ENCODE measurements around the gene CSRP3.

Gene CSRP3

GRCh38 chr11:19201737-19202605 is at the start of gene CSRP3:
CSRP3 (minus strand) TSS chr11:19201983; CDS start chr11:19192448, 9,535 bp downstream.
- TF ChIP-seq CTCF (conservative IDR thresholded peaks at IDR 0.05) (no peak), ZFX (IDR thresholded peaks at IDR 0.05) (no peak)
- H3K27ac ChIP-seq: no peak within 1 kb of the TSS

GRCh38 chr11:19251577-19251976 is 49.8 kb upstream of the CSRP3 start:
- no peak overlapping the region for H3K27ac ChIP-seq
- TF ChIP-seq CTCF (conservative IDR thresholded peaks at IDR 0.05) (no peak), ZFX (IDR thresholded peaks at IDR 0.05) (no peak)

- TF ChIP-seq CTCF (conservative IDR thresholded peaks at IDR 0.05) (no peak), ZFX (IDR thresholded peaks at IDR 0.05) (no peak)
- no peak overlapping the region for H3K27ac ChIP-seq
These were observed 45.0 kb upstream of the CSRP3 start for GRCh38 chr11:19246816-19247215.

- TF ChIP-seq CTCF (conservative IDR thresholded peaks at IDR 0.05): no peak
- no peak overlapping the region for H3K27ac ChIP-seq
These were observed 43.6 kb upstream of the CSRP3 start for GRCh38 chr11:19245351-19245750.

GRCh38 chr11:19244621-19245020 is 42.8 kb upstream of the CSRP3 start:
- TF ChIP-seq ZFX (IDR thresholded peaks at IDR 0.05): no peak
- TF ChIP-seq CTCF (conservative IDR thresholded peaks at IDR 0.05): no peak
- H3K27ac ChIP-seq: peak overlapping the region; percentile 11; the same call in 1 of the 2 replicates

GRCh38 chr11:19244084-19244483 is 42.3 kb upstream of the CSRP3 start:
- H3K27ac ChIP-seq: peak overlapping the region; percentile 11; the same call in 1 of the 2 replicates
- TF ChIP-seq ZFX (IDR thresholded peaks at IDR 0.05) (no peak), CTCF (conservative IDR thresholded peaks at IDR 0.05) (no peak)

- TF ChIP-seq CTCF (conservative IDR thresholded peaks at IDR 0.05) (no peak), ZFX (IDR thresholded peaks at IDR 0.05) (no peak)
- peak overlapping the region; percentile 27; the same call in 1 of the 2 replicates for H3K27ac ChIP-seq
These were observed 41.8 kb upstream of the CSRP3 start for GRCh38 chr11:19243613-19244012.
